Ovary (tissue), 3 donors: Measurements from ENCODE around the gene SSR1.

ENCODE experiments used
- CTCF ChIP-seq, 3 donors: fragments of 450-650 bp in 2 of 3; fragments of 200-600 bp in 1 of 3; IDR thresholded peaks; one replicate each; pipeline versions ENCODE4 v1.5.1 to v1.8.0; 2016 to 2022; ENCODE audit warnings: antibody characterized with exemption in 3 of 3, mild to moderate bottlenecking in 1 of 3
- EP300 ChIP-seq: sonication (generic); formaldehyde crosslinking; IDR thresholded peaks from one replicate; pipeline ENCODE4 v1.6.1; 2017; ENCODE audit warnings: antibody characterized with exemption
- POLR2A ChIP-seq: fragments of 450-650 bp; IDR thresholded peaks from one replicate; pipeline ENCODE4 v1.6.1; 2017; ENCODE audit warnings: antibody characterized with exemption, mild to moderate bottlenecking, moderate library complexity
- donor health status: DM: no; HTN: no; CAD: no.

- TF ChIP-seq EP300: no peak
- no peak for TF ChIP-seq CTCF (IDR thresholded peaks at IDR 0.05)
- TF ChIP-seq POLR2A: no peak
Measured at GRCh38 chr6:7237653-7238188, 75.3 kb downstream of the SSR1 start.
